Activated CD4-positive, alpha-beta memory T cell treated with anti-CD3 and anti-CD28 coated beads, Interleukin-2, amount 10 ng/mL, durations not matched to agents 7 days and 5 days (primary cell): ENCODE results near the gene TMEM170A. TPM values are rescaled to one million over a fixed set of nuclear protein-coding genes. Genes with fewer than 3 reads are reported as not detected.
"Not testable (repeated sequence)": the region's sequence is repeated elsewhere in the genome, so short reads cannot be mapped to it uniquely, and the experiment has no call there.

Source experiments
- CTCF ChIA-PET: fragments of 350-600 bp; sonication (Branson Sonifier 250); formaldehyde crosslinking; loops from one replicate; lab custom pipeline; 2021; ENCODE audit warnings: antibody characterized with exemption, inconsistent platforms; lab: Charles Lee
- POLR2A ChIA-PET: fragments of 350-600 bp; sonication (Branson Sonifier 250); formaldehyde crosslinking; loops from one replicate; lab custom pipeline; 2021; ENCODE audit warnings: antibody characterized with exemption; lab: Charles Lee
- DNase-seq: peaks from one replicate; pipeline ENCODE4 v3.0.0-alpha.2; 2020
- H3K27ac Mint-ChIP-seq: one replicate; pipeline ENCODE4 v1.8.0; 2021; ENCODE audit warnings: mild to moderate bottlenecking, mixed read lengths
- H3K27me3 Mint-ChIP-seq: one replicate; pipeline ENCODE4 v1.8.0; 2021; ENCODE audit warnings: mixed read lengths
- H3K36me3 Mint-ChIP-seq: one replicate; pipeline ENCODE4 v1.8.0; 2021; ENCODE audit warnings: low read depth, mixed read lengths
- H3K4me1 Mint-ChIP-seq: one replicate; pipeline ENCODE4 v1.8.0; 2021; ENCODE audit warnings: mixed read lengths
- H3K4me3 Mint-ChIP-seq: one replicate; pipeline ENCODE4 v1.8.0; 2021; ENCODE audit warnings: mild to moderate bottlenecking, mixed read lengths
- H3K9me3 Mint-ChIP-seq: one replicate; pipeline ENCODE4 v1.8.0; 2021; ENCODE audit warnings: mixed read lengths
- total RNA-seq, 2 experiments: library from RNA; stranded (reverse); gene quantifications; one replicate each; pipeline ENCODE4 v1.2.3, GENCODE V29; 2021

The TMEM170A gene
- total RNA-seq: 10 to 100 TPM; 30.8 to 33.9 TPM

DNA sequence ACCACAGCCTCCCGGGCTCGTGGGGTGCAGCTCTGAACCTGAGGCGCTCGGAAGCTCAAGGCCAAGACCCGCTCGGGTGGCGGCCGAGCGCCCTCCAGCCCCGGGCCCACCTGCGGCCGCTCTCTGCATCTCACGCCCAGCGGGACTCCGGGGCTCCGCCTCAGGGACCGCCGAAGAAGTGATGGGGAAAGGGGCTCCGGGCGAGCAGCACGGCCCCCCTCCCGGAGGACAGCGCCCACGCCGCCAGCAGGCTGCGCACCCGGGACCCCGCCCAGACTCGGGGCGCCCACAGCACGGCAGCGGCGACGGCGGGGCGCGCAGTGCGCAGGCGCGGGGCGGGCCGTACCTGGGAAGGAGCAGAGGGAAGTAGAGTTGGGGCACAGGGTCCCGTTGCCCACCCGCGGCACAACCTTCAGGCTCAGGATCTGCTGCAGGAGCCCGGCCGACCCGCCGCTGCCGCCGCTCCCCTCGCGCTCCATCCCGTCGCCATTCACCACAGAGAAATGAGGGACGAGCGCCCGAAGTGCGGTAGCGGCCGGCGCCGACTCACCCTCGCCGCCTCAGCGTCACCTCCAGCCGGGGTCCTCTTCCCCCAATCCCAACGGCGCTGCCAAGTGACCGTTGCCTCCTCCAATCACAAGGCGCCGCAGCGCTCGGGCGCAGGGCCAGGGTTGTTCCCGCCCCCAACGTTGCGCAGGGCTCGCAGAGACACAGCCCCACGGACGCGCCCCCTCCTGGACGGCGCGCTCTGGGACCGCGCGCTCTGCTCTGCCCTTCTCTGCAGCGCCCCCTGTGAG, at the start of gene TMEM170A:
Gene TMEM170A, minus strand, starts transcription at position 568 of the 797 bp plus-strand sequence. Its CDS starts 89 bp downstream, at position 479.
- peaks cover 42% of the 10 kb centered on the region for H3K4me1 Mint-ChIP-seq
- no peaks in the 10 kb centered on the region for H3K27me3 Mint-ChIP-seq
- H3K36me3 Mint-ChIP-seq: peaks cover 16% of the 10 kb centered on the region
- ChIA-PET CTCF (interaction anchor here (0.7 to 3.5 kb wide), 23 partner anchors 8 to 390 kb away, joined by 3 to 50 read pairs (median 5); partner anchors contain the start of genes ADAT1, CFDP1, KARS1 and TERF2IP), POLR2A (interaction anchor here (0.6 to 3.5 kb wide), 11 partner anchors 9 to 1167 kb away, joined by 3 to 28 read pairs (median 4); partner anchors contain the start of genes ADAT1, CFDP1, GABARAPL2 and KARS1)
- peak within 1 kb of the TSS; percentile 92 for H3K27ac Mint-ChIP-seq
- peak within 1 kb of the TSS; percentile 90 for H3K4me3 Mint-ChIP-seq
- DNase-seq: peak; percentile 99
- H3K9me3 Mint-ChIP-seq: no peaks in the 10 kb centered on the region

GRCh38 chr16:75506574-75506973, 42.1 kb upstream of the TMEM170A start:
- Mint-ChIP-seq H3K27me3 (peaks cover 23% of the 10 kb centered on the region), H3K9me3 (no peaks in the 10 kb centered on the region), H3K36me3 (no peaks in the 10 kb centered on the region), H3K4me1 (no peaks in the 10 kb centered on the region), H3K27ac (no peak overlapping the region), H3K4me3 (no peak overlapping the region)
- DNase-seq: no peak
- ChIA-PET POLR2A (no interaction called here), CTCF (interaction anchor here (3.0 kb wide), 1 partner anchor 11 kb away, joined by 14 read pairs; no protein-coding TSS in a partner anchor)

DNA sequence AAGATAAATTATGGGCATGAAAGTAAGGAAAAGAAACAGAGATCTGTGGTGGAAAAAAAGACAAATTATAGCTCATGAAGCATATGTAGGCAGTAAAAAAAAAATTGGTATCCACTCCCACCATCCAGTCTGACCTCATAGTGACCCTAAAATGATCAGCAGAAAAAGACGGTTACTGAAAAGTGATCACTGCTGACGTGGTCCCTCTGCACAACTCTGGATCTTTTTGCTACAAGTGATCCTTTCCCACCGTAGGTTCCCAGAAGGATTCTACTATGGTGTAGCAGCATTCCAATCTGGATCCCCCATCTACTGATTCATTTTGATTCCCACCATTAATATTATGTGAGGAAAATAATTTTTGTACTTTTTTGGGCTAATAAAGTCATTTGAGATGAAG, 41.6 kb upstream of the TMEM170A start:
- Mint-ChIP-seq H3K27ac (no peak overlapping the region), H3K36me3 (no peaks in the 10 kb centered on the region), H3K9me3 (no peaks in the 10 kb centered on the region), H3K27me3 (peaks cover 23% of the 10 kb centered on the region), H3K4me3 (no peak overlapping the region), H3K4me1 (no peaks in the 10 kb centered on the region)
- DNase-seq: no peak
- POLR2A ChIA-PET: no interaction called here
- CTCF ChIA-PET: interaction anchor here (0.8 to 3.0 kb wide), 3 partner anchors 9 to 41 kb away, joined by 3 to 14 read pairs (median 4); no protein-coding TSS in a partner anchor

DNA sequence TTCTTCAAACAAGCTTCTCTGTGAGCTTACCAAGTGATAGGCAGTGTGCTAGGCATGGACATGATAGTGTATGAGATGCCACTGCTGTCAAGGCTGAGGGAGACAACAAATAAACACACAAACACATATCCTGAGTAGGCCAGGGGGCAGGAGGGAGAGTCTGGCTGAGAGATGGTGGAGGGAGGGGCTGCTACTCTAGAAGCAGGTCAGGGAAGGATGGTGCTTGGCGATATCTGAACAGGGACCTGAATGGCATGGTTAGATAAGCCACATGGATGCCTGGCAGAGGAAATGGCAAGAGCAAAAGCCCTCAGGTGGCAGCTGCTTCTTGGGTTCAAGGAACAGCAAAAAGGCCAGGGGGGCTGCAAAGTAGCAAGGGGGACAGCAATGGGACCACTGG, 39.3 kb upstream of the TMEM170A start:
- no peak overlapping the region for H3K27ac Mint-ChIP-seq
- no peaks in the 10 kb centered on the region for H3K9me3 Mint-ChIP-seq
- H3K36me3 Mint-ChIP-seq: no peaks in the 10 kb centered on the region
- POLR2A ChIA-PET: no interaction called here
- no peak overlapping the region for H3K4me3 Mint-ChIP-seq
- DNase-seq: no peak
- no peaks in the 10 kb centered on the region for H3K4me1 Mint-ChIP-seq
- CTCF ChIA-PET: interaction anchor here (0.9 kb wide), 1 partner anchor 731 kb away, joined by 3 read pairs; no protein-coding TSS in a partner anchor
- peaks cover 25% of the 10 kb centered on the region for H3K27me3 Mint-ChIP-seq

GRCh38 chr16:75502916-75503605, 38.6 kb upstream of the TMEM170A start:
- CTCF ChIA-PET: interaction anchor here (0.9 to 1.3 kb wide), 2 partner anchors 32 to 730 kb away, joined by 3 read pairs; no protein-coding TSS in a partner anchor
- H3K4me1 Mint-ChIP-seq: no peaks in the 10 kb centered on the region
- POLR2A ChIA-PET: no interaction called here
- H3K27ac Mint-ChIP-seq: no peak overlapping the region
- no peak overlapping the region for H3K4me3 Mint-ChIP-seq
- H3K27me3 Mint-ChIP-seq: peaks cover 20% of the 10 kb centered on the region
- no peaks in the 10 kb centered on the region for H3K36me3 Mint-ChIP-seq
- DNase-seq: no peak
- no peaks in the 10 kb centered on the region for H3K9me3 Mint-ChIP-seq

GRCh38 chr16:75501820-75502219, 37.3 kb upstream of the TMEM170A start:
- H3K27ac Mint-ChIP-seq, H3K4me3 Mint-ChIP-seq, H3K9me3 Mint-ChIP-seq, POLR2A ChIA-PET, DNase-seq, CTCF ChIA-PET, H3K4me1 Mint-ChIP-seq, H3K36me3 Mint-ChIP-seq: not testable (repeated sequence)
- H3K27me3 Mint-ChIP-seq: peaks cover 26% of the 10 kb centered on the region

- no peaks in the 10 kb centered on the region for H3K36me3 Mint-ChIP-seq
- no peaks in the 10 kb centered on the region for H3K9me3 Mint-ChIP-seq
- H3K4me1 Mint-ChIP-seq: no peaks in the 10 kb centered on the region
- H3K27me3 Mint-ChIP-seq: peaks cover 21% of the 10 kb centered on the region
- no peak for DNase-seq
- no peak overlapping the region for H3K27ac Mint-ChIP-seq
- CTCF ChIA-PET: no interaction called here
- no peak overlapping the region for H3K4me3 Mint-ChIP-seq
- POLR2A ChIA-PET: no interaction called here
Observed at GRCh38 chr16:75501359-75501758, 36.9 kb upstream of the TMEM170A start.

DNA sequence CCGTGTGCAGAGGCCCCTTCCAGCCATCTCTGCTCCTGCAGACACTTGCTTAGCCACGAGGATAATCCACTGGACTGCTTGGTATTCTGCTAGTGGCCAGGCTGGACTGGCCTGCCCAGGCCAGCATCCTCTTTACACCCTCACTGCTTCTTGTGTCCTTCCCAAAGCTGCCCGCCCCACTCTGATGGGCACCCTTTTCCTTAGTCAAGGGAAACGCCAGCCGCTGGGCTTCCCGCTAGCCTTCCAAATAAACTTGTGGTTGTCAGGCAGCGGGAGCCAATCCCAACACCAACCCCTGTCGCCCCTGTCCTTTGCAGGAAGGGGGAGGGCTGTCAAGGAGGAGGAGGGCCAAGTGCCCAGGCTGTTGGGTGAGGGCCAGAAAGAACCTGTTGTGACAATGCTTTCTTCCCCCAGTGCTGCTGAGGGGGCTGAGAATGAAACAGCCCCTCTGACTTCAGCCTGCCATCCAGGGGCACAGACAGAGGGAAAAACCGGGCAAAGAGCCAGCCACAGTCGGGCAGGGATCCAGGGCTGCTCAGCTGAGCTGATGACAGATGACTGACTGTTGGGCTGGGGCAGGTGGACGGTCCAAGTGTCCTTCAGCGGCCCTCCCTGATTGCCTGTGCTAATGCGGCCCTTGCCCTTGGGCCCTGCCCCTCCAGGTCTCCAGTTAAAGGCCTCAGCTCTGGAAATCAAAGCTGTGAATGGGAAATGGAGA, 34.3 kb upstream of the TMEM170A start:
- H3K9me3 Mint-ChIP-seq, H3K4me3 Mint-ChIP-seq, H3K27ac Mint-ChIP-seq, POLR2A ChIA-PET, H3K36me3 Mint-ChIP-seq, DNase-seq, H3K4me1 Mint-ChIP-seq: not testable (repeated sequence)
- peaks cover 26% of the 10 kb centered on the region for H3K27me3 Mint-ChIP-seq
- CTCF ChIA-PET: interaction anchor here (0.6 kb wide), 1 partner anchor 29 kb away, joined by 3 read pairs; no protein-coding TSS in a partner anchor

GRCh38 chr16:75497558-75497957, 33.1 kb upstream of the TMEM170A start:
- H3K4me3 Mint-ChIP-seq: no peak overlapping the region
- H3K36me3 Mint-ChIP-seq: no peaks in the 10 kb centered on the region
- peaks cover 8% of the 10 kb centered on the region for H3K4me1 Mint-ChIP-seq
- H3K27me3 Mint-ChIP-seq: peaks cover 28% of the 10 kb centered on the region
- ChIA-PET POLR2A (interaction anchor here (0.8 kb wide), 1 partner anchor 69 kb away, joined by 3 read pairs; no protein-coding TSS in a partner anchor), CTCF (interaction anchor here (1.1 kb wide), 1 partner anchor 20 kb away, joined by 3 read pairs; no protein-coding TSS in a partner anchor)
- no peak overlapping the region for H3K27ac Mint-ChIP-seq
- no peak for DNase-seq
- no peaks in the 10 kb centered on the region for H3K9me3 Mint-ChIP-seq

DNA sequence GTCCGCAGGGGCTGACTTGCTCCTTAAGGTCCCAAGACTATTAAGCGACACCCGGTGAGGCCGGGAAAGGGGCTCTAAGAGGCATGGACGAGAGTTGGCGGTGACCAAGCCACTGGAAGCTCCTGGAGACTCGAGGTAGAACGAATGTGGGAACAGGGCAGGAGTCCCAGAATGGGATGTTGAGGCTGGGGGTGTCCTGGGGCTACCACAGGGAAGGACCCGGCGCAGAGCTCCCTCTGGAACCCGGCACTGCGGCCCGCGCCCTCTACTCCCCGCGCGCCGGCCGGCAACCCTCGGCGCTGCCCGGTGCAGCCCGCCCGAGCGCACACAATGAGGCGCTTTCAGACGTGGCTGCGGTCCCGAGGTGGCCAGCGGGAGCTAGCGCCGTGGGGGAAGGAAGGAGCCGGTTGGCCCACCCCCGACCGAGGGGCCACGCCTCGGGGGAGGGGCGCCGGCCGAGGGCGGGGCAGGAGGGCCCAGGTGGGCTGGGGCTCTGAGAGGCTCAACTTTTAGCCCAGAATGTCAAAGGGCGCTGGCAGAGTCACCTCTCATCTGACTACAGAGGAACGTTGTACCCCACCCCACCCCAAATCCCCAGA, 30.7 kb upstream of the TMEM170A start, which contains the start of gene CHST6:
Gene CHST6, minus strand, starts transcription at position 366 of the 599 bp plus-strand sequence. CDS start 15,613 bp downstream, outside the sequence.
- no peak within 1 kb of the TSS for H3K4me3 Mint-ChIP-seq
- peaks cover 28% of the 10 kb centered on the region for H3K27me3 Mint-ChIP-seq
- peak; percentile 20 for DNase-seq
- POLR2A ChIA-PET: no interaction called here
- H3K4me1 Mint-ChIP-seq: peaks cover 8% of the 10 kb centered on the region
- CTCF ChIA-PET: interaction anchor here (1.0 kb wide), 1 partner anchor 22 kb away, joined by 5 read pairs; no protein-coding TSS in a partner anchor
- no peaks in the 10 kb centered on the region for H3K9me3 Mint-ChIP-seq
- no peak within 1 kb of the TSS for H3K27ac Mint-ChIP-seq
- no peaks in the 10 kb centered on the region for H3K36me3 Mint-ChIP-seq

GRCh38 chr16:75494661-75495075, 30.2 kb upstream of the TMEM170A start:
- H3K27me3 Mint-ChIP-seq: peaks cover 26% of the 10 kb centered on the region
- H3K4me3 Mint-ChIP-seq: no peak overlapping the region
- no peak for DNase-seq
- no peaks in the 10 kb centered on the region for H3K9me3 Mint-ChIP-seq
- POLR2A ChIA-PET: no interaction called here
- no peak overlapping the region for H3K27ac Mint-ChIP-seq
- CTCF ChIA-PET: interaction anchor here (1.0 kb wide), 1 partner anchor 23 kb away, joined by 5 read pairs; no protein-coding TSS in a partner anchor
- H3K36me3 Mint-ChIP-seq: no peaks in the 10 kb centered on the region
- peaks cover 8% of the 10 kb centered on the region for H3K4me1 Mint-ChIP-seq

DNA sequence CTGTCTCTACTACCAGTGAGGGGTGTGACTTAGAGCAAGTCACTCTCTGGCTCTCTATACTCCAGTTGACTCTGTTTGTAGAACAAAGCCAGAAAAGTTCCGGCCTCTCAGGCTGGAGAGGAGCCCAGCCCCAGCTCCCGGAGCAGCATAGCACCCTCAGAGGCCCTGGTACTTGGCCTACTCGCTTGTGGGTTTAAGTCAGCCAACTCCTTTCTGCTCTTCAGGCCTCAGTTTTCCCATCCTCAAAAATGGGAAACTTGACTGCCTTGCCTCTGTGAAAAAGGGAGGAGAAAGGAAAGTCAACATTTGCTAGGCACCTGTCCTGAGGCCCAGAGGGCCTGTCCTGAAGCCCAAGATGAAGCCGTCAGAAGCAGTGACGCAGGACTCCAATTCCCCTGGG, 29.7 kb upstream of the TMEM170A start:
- Mint-ChIP-seq H3K4me3 (no peak overlapping the region), H3K36me3 (no peaks in the 10 kb centered on the region), H3K27ac (no peak overlapping the region), H3K4me1 (peaks cover 8% of the 10 kb centered on the region), H3K9me3 (no peaks in the 10 kb centered on the region), H3K27me3 (peaks cover 26% of the 10 kb centered on the region)
- CTCF ChIA-PET: no interaction called here
- POLR2A ChIA-PET: no interaction called here
- DNase-seq: no peak
